K562 (cell line): ENCODE results near the gene GAB1. TPM values are rescaled to one million over a fixed set of nuclear protein-coding genes. Genes with fewer than 3 reads are reported as not detected.
A peak's percentile ranks its signal among the peaks of the same experiment; 100 is the strongest.

ENCODE experiments used
- BMI1 ChIP-seq: fragments of 150-350 bp; IDR thresholded peaks from 2 replicates; pipeline ENCODE4 v1.6.1; 2014; ENCODE audit warnings: low read length
- COPS2 ChIP-seq: fragments of 450-650 bp; conservative IDR thresholded peaks from 2 replicates; pipeline ENCODE4 v1.6.1; 2016; ENCODE audit warnings: mild to moderate bottlenecking, moderate library complexity
- DIDO1 ChIP-seq: fragments of 450-650 bp; IDR thresholded peaks from 2 replicates; pipeline ENCODE4 v1.6.1; 2016; ENCODE audit warnings: low read depth, missing biosample characterization, missing genetic modification characterization
- GABPA ChIP-seq: fragments of 200-800 bp; sonication (Bioruptor generic); conservative IDR thresholded peaks from 2 replicates; pipeline ENCODE4 v1.6.1; 2016; ENCODE audit warnings: low read depth, missing genetic modification characterization, missing compliant biosample characterization
- KLF10 ChIP-seq: fragments of 250-450 bp; sonication (Bioruptor Pico); IDR thresholded peaks from 2 replicates; pipeline ENCODE4 v1.6.1; 2021; ENCODE audit warnings: matching md5 sums
- SMAD2 ChIP-seq: fragments of 150-350 bp; IDR thresholded peaks from 2 replicates; pipeline ENCODE4 v1.6.1; 2014; ENCODE audit warnings: low read depth, mild to moderate bottlenecking, low read length
- SMAD4 ChIP-seq: fragments of 250-450 bp; sonication (Bioruptor Pico); conservative IDR thresholded peaks from 2 replicates; pipeline ENCODE4 v1.8.0; 2021; ENCODE audit warnings: inconsistent platforms, mild to moderate bottlenecking, moderate library complexity
- SMARCA4 ChIP-seq: fragments of 450-650 bp; IDR thresholded peaks from 2 replicates; pipeline ENCODE4 v1.6.1; 2016
- TARDBP ChIP-seq: fragments of 450-650 bp; IDR thresholded peaks from 2 replicates; pipeline ENCODE4 v1.6.1; 2016
- TEAD1 ChIP-seq, 2 experiments: fragments of 450-650 bp in 1 of 2; sonication (generic) in 1 of 2; formaldehyde crosslinking; IDR thresholded peaks; 2 replicates each; pipeline versions ENCODE4 v1.4.0 to v1.8.0; 2020 to 2022; ENCODE audit warnings: mild to moderate bottlenecking in 2 of 2, missing genetic modification reagents in 1 of 2
- TSC22D4 ChIP-seq: fragments of 450-650 bp; IDR thresholded peaks from 2 replicates; pipeline ENCODE4 v1.6.1; 2016; ENCODE audit warnings: missing genetic modification characterization, missing biosample characterization, control low read depth
- USF2 ChIP-seq: sonication (generic); formaldehyde crosslinking; IDR thresholded peaks from 2 replicates; pipeline ENCODE4 v1.5.0; 2020; ENCODE audit warnings: missing genetic modification reagents
- ZNF212 ChIP-seq: fragments of 450-650 bp; formaldehyde crosslinking; IDR thresholded peaks from 2 replicates; pipeline ENCODE4 v1.4.0; 2020; ENCODE audit warnings: mild to moderate bottlenecking
- ZNF41 ChIP-seq: fragments of 250-450 bp; sonication (Bioruptor Pico); conservative IDR thresholded peaks from 2 replicates; pipeline ENCODE4 v1.4.0; 2020; ENCODE audit warnings: mild to moderate bottlenecking
- ZNF57 ChIP-seq: fragments of 450-650 bp; formaldehyde crosslinking; IDR thresholded peaks from 2 replicates; pipeline ENCODE4 v1.4.0; 2020; ENCODE audit warnings: mild to moderate bottlenecking, moderate library complexity
- polyA plus RNA-seq, 8 experiments: library from polyadenylated mRNA; depleted of rRNA in 4 of 8; stranded (reverse) in 5 of 8; unstranded in 3 of 8; fragments of >200 nt; fragmentation: Nextera tagmentation in 2 of 8; fragmentation: Illumina TruSeq in 1 of 8; extraction: Ambion mirVana in 2 of 8; extraction: Trizol in 1 of 8; gene quantifications; 2 replicates each; pipeline versions ENCODE4 v1.2.1 to v1.2.3, GENCODE V29; 2011 to 2014; ENCODE audit warnings: inconsistent platforms in 1 of 8, missing spikeins in 1 of 8
- total RNA-seq, 7 experiments: library from RNA; depleted of rRNA in 6 of 7; stranded (reverse); fragments of >200 nt in 6 of 7; fragmentation: Illumina TruSeq in 2 of 7; extraction: Trizol in 2 of 7; gene quantifications; 2 replicates each; pipeline versions ENCODE4 v1.2.1 to v1.2.3, GENCODE V29; 2011 to 2021; ENCODE audit warnings: low replicate concordance in 1 of 7
- TF ChIP-seq, protein P1 (sequence below): fragments of 250-450 bp; sonication (Bioruptor Pico); IDR thresholded peaks from 2 replicates; pipeline ENCODE4 v1.4.0; 2020
- TF ChIP-seq, protein P2 (sequence below): sonication (generic); IDR thresholded peaks from 2 replicates; pipeline ENCODE4 v1.6.1; 2016
- TF ChIP-seq, protein P3 (sequence below): fragments of 250-450 bp; sonication (Bioruptor Pico); IDR thresholded peaks from 2 replicates; pipeline ENCODE4 v1.4.0; 2020; ENCODE audit warnings: mild to moderate bottlenecking, moderate library complexity
- TF ChIP-seq, protein P4 (sequence below): sonication (generic); formaldehyde crosslinking; IDR thresholded peaks from 2 replicates; pipeline ENCODE4 v1.9.0; 2022; ENCODE audit warnings: mild to moderate bottlenecking, missing genetic modification reagents

Gene GAB1
- total and polyA plus RNA-seq, 9 of the 15 experiments (the other 6 are each of a cell fraction or from before 2014, with no cell fraction given) = 1.3 to 14.6 (median 7.5) TPM

DNA sequence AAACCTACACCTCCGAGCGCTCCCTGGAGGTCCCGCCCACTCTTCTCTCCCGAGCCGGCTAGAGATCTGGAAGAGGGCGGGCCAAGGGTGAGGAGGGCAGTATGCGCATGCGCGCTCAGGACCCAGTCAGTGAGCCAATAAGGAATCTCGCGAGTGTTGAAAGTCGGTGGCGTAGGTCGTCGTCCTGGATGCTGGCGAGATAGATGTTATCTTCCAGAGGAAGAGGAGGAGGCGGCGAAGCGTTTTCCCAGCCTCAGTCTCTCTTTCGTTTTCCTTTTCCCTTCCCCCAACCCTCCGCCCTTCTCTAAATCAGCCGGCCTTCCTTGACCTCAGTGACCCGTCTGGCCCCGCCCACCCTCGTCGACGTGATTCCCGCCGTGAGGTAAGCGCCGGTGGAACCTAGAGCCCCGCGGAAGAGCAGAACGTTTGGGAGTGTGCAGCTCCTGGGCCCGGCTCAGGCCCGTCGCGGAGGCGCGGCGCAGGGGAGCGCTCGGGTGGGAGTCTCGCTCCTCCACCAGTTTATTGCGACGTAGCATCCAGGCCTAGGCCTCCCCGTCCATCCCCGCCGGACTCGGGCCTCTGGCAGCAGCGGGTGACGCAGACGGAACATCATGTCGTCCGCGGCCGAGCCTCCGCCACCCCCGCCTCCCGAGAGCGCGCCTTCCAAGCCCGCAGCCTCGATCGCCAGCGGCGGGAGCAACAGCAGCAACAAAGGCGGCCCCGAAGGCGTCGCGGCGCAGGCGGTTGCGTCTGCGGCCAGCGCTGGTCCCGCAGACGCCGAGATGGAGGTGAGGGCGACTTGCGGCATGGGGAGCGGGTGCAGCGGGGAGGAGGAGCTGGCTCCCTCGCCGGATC is 176.9 kb downstream of the GAB1 start, which contains the start of gene SMARCA5 (continued):
- TF ChIP-seq, protein P1, sequence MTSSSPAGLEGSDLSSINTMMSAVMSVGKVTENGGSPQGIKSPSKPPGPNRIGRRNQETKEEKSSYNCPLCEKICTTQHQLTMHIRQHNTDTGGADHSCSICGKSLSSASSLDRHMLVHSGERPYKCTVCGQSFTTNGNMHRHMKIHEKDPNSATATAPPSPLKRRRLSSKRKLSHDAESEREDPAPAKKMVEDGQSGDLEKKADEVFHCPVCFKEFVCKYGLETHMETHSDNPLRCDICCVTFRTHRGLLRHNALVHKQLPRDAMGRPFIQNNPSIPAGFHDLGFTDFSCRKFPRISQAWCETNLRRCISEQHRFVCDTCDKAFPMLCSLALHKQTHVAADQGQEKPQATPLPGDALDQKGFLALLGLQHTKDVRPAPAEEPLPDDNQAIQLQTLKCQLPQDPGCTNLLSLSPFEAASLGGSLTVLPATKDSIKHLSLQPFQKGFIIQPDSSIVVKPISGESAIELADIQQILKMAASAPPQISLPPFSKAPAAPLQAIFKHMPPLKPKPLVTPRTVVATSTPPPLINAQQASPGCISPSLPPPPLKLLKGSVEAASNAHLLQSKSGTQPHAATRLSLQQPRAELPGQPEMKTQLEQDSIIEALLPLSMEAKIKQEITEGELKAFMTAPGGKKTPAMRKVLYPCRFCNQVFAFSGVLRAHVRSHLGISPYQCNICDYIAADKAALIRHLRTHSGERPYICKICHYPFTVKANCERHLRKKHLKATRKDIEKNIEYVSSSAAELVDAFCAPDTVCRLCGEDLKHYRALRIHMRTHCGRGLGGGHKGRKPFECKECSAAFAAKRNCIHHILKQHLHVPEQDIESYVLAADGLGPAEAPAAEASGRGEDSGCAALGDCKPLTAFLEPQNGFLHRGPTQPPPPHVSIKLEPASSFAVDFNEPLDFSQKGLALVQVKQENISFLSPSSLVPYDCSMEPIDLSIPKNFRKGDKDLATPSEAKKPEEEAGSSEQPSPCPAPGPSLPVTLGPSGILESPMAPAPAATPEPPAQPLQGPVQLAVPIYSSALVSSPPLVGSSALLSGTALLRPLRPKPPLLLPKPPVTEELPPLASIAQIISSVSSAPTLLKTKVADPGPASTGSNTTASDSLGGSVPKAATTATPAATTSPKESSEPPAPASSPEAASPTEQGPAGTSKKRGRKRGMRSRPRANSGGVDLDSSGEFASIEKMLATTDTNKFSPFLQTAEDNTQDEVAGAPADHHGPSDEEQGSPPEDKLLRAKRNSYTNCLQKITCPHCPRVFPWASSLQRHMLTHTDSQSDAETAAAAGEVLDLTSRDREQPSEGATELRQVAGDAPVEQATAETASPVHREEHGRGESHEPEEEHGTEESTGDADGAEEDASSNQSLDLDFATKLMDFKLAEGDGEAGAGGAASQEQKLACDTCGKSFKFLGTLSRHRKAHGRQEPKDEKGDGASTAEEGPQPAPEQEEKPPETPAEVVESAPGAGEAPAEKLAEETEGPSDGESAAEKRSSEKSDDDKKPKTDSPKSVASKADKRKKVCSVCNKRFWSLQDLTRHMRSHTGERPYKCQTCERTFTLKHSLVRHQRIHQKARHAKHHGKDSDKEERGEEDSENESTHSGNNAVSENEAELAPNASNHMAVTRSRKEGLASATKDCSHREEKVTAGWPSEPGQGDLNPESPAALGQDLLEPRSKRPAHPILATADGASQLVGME (CRISPR knock-in tag) = peak; percentile 29; the same call in 1 of the 2 replicates
- TF ChIP-seq SMARCA4 (no peak), BMI1 (no peak), SMAD4 (CRISPR knock-in tag) (peak; percentile 68), GABPA (tag) (peak; percentile 66), COPS2 (no peak), TARDBP (peak; percentile 79; the same call in 1 of the 2 replicates), KLF10 (CRISPR knock-in tag) (no peak), ZNF57 (CRISPR knock-in tag) (no peak), USF2 (CRISPR knock-in tag) (no peak), SMAD2 (no peak), ZNF212 (CRISPR knock-in tag) (peak; percentile 15; the same call in 1 of the 2 replicates), DIDO1 (peak; percentile 35; the same call in 1 of the 2 replicates), TEAD1 (CRISPR knock-in tag; IDR thresholded peaks at IDR 0.05) (0 out of 4 replicates have a peak, but pooled peaks of 1 of the 2 experiments have one; percentile 28), TSC22D4 (tag) (no peak), ZNF41 (CRISPR knock-in tag) (no peak)
- TF ChIP-seq, protein P2, sequence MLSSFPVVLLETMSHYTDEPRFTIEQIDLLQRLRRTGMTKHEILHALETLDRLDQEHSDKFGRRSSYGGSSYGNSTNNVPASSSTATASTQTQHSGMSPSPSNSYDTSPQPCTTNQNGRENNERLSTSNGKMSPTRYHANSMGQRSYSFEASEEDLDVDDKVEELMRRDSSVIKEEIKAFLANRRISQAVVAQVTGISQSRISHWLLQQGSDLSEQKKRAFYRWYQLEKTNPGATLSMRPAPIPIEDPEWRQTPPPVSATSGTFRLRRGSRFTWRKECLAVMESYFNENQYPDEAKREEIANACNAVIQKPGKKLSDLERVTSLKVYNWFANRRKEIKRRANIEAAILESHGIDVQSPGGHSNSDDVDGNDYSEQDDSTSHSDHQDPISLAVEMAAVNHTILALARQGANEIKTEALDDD = peak; percentile 66; the same call in 1 of the 2 replicates
- TF ChIP-seq, protein P3, sequence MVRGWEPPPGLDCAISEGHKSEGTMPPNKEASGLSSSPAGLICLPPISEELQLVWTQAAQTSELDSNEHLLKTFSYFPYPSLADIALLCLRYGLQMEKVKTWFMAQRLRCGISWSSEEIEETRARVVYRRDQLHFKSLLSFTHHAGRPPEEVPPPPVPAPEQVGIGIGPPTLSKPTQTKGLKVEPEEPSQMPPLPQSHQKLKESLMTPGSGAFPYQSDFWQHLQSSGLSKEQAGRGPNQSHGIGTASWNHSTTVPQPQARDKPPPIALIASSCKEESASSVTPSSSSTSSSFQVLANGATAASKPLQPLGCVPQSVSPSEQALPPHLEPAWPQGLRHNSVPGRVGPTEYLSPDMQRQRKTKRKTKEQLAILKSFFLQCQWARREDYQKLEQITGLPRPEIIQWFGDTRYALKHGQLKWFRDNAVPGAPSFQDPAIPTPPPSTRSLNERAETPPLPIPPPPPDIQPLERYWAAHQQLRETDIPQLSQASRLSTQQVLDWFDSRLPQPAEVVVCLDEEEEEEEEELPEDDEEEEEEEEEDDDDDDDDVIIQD (CRISPR knock-in tag) = no peak
- TF ChIP-seq, protein P4, sequence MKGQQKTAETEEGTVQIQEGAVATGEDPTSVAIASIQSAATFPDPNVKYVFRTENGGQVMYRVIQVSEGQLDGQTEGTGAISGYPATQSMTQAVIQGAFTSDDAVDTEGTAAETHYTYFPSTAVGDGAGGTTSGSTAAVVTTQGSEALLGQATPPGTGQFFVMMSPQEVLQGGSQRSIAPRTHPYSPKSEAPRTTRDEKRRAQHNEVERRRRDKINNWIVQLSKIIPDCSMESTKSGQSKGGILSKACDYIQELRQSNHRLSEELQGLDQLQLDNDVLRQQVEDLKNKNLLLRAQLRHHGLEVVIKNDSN (CRISPR knock-in tag) = no peak
